Endodermal cell (in vitro differentiated cells): ENCODE data around the gene ENTPD1. TPM values are rescaled to one million over a fixed set of nuclear protein-coding genes. Genes with fewer than 3 reads are reported as not detected.

Experiments
- DNase-seq: peaks from one replicate; pipeline ENCODE4 v3.0.0-alpha.2; 2017
- H3K27ac ChIP-seq: 2 replicates; pipeline ENCODE4 v1.5.1; 2013; ENCODE audit warnings: mild to moderate bottlenecking, low read depth, low read length, moderate library complexity
- H3K27me3 ChIP-seq: 2 replicates; pipeline ENCODE4 v1.6.1; 2013; ENCODE audit warnings: mild to moderate bottlenecking, low read length, moderate library complexity; ENCODE audit not compliant: insufficient read depth, control insufficient read depth, poor library complexity, severe bottlenecking
- H3K36me3 ChIP-seq: 2 replicates; pipeline ENCODE4 v1.7.0; 2013; ENCODE audit warnings: mild to moderate bottlenecking, low read length, moderate library complexity; ENCODE audit not compliant: control insufficient read depth, insufficient read depth
- H3K4me1 ChIP-seq: one replicate; pipeline ENCODE4 v1.7.0; 2013; ENCODE audit warnings: low read length; ENCODE audit not compliant: control insufficient read depth, insufficient read depth
- H3K4me3 ChIP-seq: 2 replicates; pipeline ENCODE4 v1.5.1; 2013; ENCODE audit warnings: mild to moderate bottlenecking, low read length, moderate library complexity
- H3K9ac ChIP-seq: 2 replicates; pipeline ENCODE4 v1.6.1; 2013; ENCODE audit warnings: mild to moderate bottlenecking, low read length, moderate library complexity; ENCODE audit not compliant: poor library complexity, severe bottlenecking; ENCODE audit errors: extremely low read depth
- H3K9me3 ChIP-seq: 2 replicates; pipeline ENCODE4 v1.6.1; 2013; ENCODE audit warnings: mild to moderate bottlenecking, low read length, moderate library complexity; ENCODE audit not compliant: control insufficient read depth
- H3K27ac Mint-ChIP-seq: 2 replicates; pipeline ENCODE4 v1.8.0; 2020; ENCODE audit warnings: mixed read lengths
- H3K27me3 Mint-ChIP-seq: 2 replicates; pipeline ENCODE4 v1.8.0; 2021; ENCODE audit warnings: mild to moderate bottlenecking, mixed read lengths; ENCODE audit not compliant: insufficient read depth
- H3K36me3 Mint-ChIP-seq: 2 replicates; pipeline ENCODE4 v1.8.0; 2020; ENCODE audit warnings: low read depth, mixed read lengths
- H3K4me1 Mint-ChIP-seq: 2 replicates; pipeline ENCODE4 v1.8.0; 2020; ENCODE audit warnings: mixed read lengths
- H3K4me3 Mint-ChIP-seq: 2 replicates; pipeline ENCODE4 v1.8.0; 2020; ENCODE audit warnings: mild to moderate bottlenecking, moderate library complexity, mixed read lengths
- H3K9me3 Mint-ChIP-seq: 2 replicates; pipeline ENCODE4 v1.8.0; 2020; ENCODE audit warnings: mild to moderate bottlenecking, mixed read lengths
- WGBS, 2 experiments: methylation state at CpG; one replicate each; pipeline versions ENCODE4 v1.1.5 to v1.1.7; 2013; ENCODE audit warnings: missing lambda C conversion rate in 2 of 2, mixed read lengths in 1 of 2; ENCODE audit not compliant: insufficient coverage in 1 of 2, insufficient read length in 1 of 2; 5-methylcytosine and 5-hydroxymethylcytosine counted together
- total RNA-seq, 2 donors: library from RNA; stranded (reverse); fragmentation: NEBNext Ultra II Directional in 1 of 2; extraction: Animal tissue kit (Norgen Biotek cat#: 25700) in 1 of 2; gene quantifications; 2 replicates in 1 of 2; 3 replicates in 1 of 2; pipeline ENCODE4 v1.2.1, GENCODE V29; 2021
- TF ChIP-seq, protein P1 (sequence below): fragments of 200-600 bp; sonication (generic); conservative IDR thresholded peaks from 2 replicates; pipeline ENCODE4 v1.5.0; 2021; ENCODE audit warnings: antibody characterized with exemption, mild to moderate bottlenecking

The ENTPD1 gene
- total RNA-seq, 2 donors from 2014 or later: 3.9 TPM

DNA sequence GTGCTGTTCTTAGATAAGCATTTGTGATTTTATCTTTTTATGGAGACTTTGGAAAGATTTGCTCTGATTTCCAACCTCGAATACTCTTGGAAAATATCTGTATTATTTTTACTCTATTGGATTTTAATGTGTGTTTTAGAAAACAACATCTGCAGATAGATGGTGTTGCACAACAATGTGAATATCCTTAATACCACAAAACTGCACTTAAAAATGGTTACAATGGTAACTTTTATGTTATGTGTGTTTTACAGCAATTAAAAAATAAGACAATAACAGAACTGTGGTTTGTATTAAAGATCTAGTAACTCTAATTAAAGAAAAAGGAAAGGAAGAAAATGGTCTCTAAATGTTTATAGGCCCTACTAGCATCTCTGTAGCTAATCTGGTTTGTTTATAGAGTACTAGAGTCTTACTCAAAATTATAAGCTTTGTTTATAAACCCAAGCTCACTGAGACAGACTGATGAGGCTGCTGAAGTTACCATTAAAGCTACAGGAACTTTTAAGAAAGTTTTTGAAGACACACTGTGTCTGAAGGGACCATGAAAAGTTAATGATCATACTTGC is 77.2 kb downstream of the ENTPD1 start:
- Histone ChIP-seq H3K9ac (no peak overlapping the region), H3K27ac (no peak overlapping the region), H3K27me3 (peaks cover 3% of the 10 kb centered on the region), H3K36me3 (no peaks in the 10 kb centered on the region), H3K4me3 (no peak overlapping the region), H3K4me1 (no peaks in the 10 kb centered on the region), H3K9me3 (no peaks in the 10 kb centered on the region)
- WGBS, 2 experiments: 80% methylated on average over 1 of the region's 1 CpG; no CpG with 5 or more reads in 1 of the 2 experiments
- TF ChIP-seq, protein P1, sequence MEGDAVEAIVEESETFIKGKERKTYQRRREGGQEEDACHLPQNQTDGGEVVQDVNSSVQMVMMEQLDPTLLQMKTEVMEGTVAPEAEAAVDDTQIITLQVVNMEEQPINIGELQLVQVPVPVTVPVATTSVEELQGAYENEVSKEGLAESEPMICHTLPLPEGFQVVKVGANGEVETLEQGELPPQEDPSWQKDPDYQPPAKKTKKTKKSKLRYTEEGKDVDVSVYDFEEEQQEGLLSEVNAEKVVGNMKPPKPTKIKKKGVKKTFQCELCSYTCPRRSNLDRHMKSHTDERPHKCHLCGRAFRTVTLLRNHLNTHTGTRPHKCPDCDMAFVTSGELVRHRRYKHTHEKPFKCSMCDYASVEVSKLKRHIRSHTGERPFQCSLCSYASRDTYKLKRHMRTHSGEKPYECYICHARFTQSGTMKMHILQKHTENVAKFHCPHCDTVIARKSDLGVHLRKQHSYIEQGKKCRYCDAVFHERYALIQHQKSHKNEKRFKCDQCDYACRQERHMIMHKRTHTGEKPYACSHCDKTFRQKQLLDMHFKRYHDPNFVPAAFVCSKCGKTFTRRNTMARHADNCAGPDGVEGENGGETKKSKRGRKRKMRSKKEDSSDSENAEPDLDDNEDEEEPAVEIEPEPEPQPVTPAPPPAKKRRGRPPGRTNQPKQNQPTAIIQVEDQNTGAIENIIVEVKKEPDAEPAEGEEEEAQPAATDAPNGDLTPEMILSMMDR: no peak
- H3K36me3 Mint-ChIP-seq: peaks cover 2% of the 10 kb centered on the region
- H3K4me3 Mint-ChIP-seq: no peak overlapping the region
- H3K4me1 Mint-ChIP-seq: peaks cover 24% of the 10 kb centered on the region
- no peak overlapping the region for H3K27ac Mint-ChIP-seq
- DNase-seq: no peak
- peaks cover 2% of the 10 kb centered on the region for H3K27me3 Mint-ChIP-seq
- H3K9me3 Mint-ChIP-seq: no peaks in the 10 kb centered on the region

DNA sequence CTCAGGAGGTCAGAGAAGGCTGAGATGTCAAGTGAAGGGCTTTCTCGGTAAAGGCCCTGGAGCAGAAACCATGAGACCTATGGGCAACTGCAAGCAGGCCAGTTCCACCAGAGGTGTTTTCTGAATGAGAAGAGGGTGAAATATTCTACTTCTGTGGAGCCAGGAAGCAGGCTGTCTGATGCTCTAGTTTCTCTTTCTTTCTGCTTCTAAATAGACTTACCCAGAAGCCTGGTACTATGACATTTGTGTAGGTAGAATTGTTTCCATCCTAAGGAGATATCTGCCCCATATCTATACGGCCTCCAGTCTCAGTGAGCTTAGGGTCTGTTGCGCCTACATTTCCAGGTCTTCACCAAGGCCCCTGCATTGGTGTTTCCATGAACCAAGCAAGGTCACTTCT is 78.4 kb downstream of the ENTPD1 start:
- Histone ChIP-seq H3K27ac (no peak overlapping the region), H3K27me3 (peaks cover 4% of the 10 kb centered on the region), H3K4me1 (peaks cover 2% of the 10 kb centered on the region), H3K9ac (no peak overlapping the region), H3K36me3 (no peaks in the 10 kb centered on the region), H3K4me3 (no peak overlapping the region), H3K9me3 (no peaks in the 10 kb centered on the region)
- Mint-ChIP-seq H3K36me3 (peaks cover 2% of the 10 kb centered on the region), H3K27me3 (peaks cover 7% of the 10 kb centered on the region), H3K4me3 (no peak overlapping the region), H3K4me1 (peaks cover 18% of the 10 kb centered on the region), H3K27ac (no peak overlapping the region), H3K9me3 (no peaks in the 10 kb centered on the region)
- no peak for DNase-seq
- TF ChIP-seq, protein P1: no peak
- WGBS, 2 experiments: 90 to 95% methylated on average over 3 of the region's 3 CpGs

DNA sequence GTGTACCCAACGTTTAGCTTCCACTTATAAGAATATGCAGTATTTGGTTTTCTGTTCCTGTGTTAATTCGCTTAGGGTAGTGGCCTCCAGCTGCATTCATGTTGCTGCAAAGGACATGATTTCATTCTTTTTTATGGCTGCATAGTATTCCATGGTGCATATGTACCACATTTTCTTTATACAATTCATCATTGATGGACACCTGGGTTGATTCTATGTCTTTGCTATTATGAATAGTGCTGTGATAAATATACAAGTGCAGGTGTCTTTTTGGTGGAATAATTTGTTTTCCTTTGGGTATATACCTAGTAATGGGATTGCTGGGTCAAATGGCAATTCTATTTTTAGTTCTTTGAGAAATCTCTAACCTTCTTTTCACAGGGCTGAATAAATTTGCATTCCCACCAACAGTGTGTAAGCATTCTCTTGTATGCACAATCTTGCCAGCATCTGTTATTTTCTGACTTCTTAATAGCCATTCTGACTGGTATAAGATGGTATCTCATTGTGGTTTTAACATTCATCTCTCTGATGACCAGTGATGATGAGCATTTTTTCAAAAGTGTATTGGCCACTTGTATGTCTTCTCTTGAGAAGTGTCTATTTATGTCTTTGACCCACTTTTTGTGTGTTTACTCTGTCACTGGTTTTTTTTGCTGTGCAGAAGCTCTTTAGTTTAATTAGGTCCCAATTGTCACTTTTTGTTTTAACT is 79.3 kb downstream of the ENTPD1 start:
- H3K4me1 ChIP-seq: peaks cover 4% of the 10 kb centered on the region
- Mint-ChIP-seq H3K4me1 (peaks cover 24% of the 10 kb centered on the region), H3K27ac (no peak overlapping the region), H3K4me3 (no peak overlapping the region), H3K9me3 (no peaks in the 10 kb centered on the region), H3K36me3 (peaks cover 2% of the 10 kb centered on the region), H3K27me3 (peaks cover 11% of the 10 kb centered on the region)
- peaks cover 4% of the 10 kb centered on the region for H3K27me3 ChIP-seq
- DNase-seq: no peak
- H3K9me3 ChIP-seq: no peaks in the 10 kb centered on the region
- no peaks in the 10 kb centered on the region for H3K36me3 ChIP-seq
- TF ChIP-seq, protein P1: no peak
- H3K9ac ChIP-seq: no peak overlapping the region
- 95 to 100% methylated on average over 1 to 2 of the region's 2 CpGs for whole genome bisulfite sequencing, 2 experiments
- no peak overlapping the region for H3K27ac ChIP-seq
- no peak overlapping the region for H3K4me3 ChIP-seq
